IgD-negative memory B cell (primary cell): Measurements from ENCODE around the gene ZNF750. TPM values are rescaled to one million over a fixed set of nuclear protein-coding genes. Genes with fewer than 3 reads are reported as not detected.

Experiments used
- H3K27ac Mint-ChIP-seq, 3 donors: one replicate each; pipeline ENCODE4 v1.8.0; 2020 to 2022; ENCODE audit warnings: mild to moderate bottlenecking in 3 of 3, mixed read lengths in 3 of 3, moderate library complexity in 1 of 3
- H3K27me3 Mint-ChIP-seq: one replicate; pipeline ENCODE4 v1.8.0; 2021; ENCODE audit warnings: mixed read lengths
- H3K36me3 Mint-ChIP-seq: one replicate; pipeline ENCODE4 v1.8.0; 2020; ENCODE audit warnings: mild to moderate bottlenecking, mixed read lengths
- H3K4me1 Mint-ChIP-seq, 3 donors: one replicate each; pipeline ENCODE4 v1.8.0; 2020 to 2022; ENCODE audit warnings: mixed read lengths in 3 of 3, mild to moderate bottlenecking in 1 of 3
- H3K4me3 Mint-ChIP-seq, 4 donors: one replicate each; pipeline ENCODE4 v1.8.0; 2020 to 2022; ENCODE audit warnings: mild to moderate bottlenecking in 4 of 4, mixed read lengths in 4 of 4, moderate library complexity in 3 of 4
- H3K9me3 Mint-ChIP-seq, 3 donors: one replicate each; pipeline ENCODE4 v1.8.0; 2020 to 2021; ENCODE audit warnings: mixed read lengths in 3 of 3, mild to moderate bottlenecking in 1 of 3
- polyA plus RNA-seq: library from polyadenylated mRNA; unstranded; fragments of 300-500 nt; fragmentation: Illumina TruSeq; gene quantifications from one replicate; pipeline ENCODE4 v1.2.3, GENCODE V29; 2021

ZNF750 gene
- polyA plus RNA-seq, 1 donor from 2014 or later, result not detected

DNA sequence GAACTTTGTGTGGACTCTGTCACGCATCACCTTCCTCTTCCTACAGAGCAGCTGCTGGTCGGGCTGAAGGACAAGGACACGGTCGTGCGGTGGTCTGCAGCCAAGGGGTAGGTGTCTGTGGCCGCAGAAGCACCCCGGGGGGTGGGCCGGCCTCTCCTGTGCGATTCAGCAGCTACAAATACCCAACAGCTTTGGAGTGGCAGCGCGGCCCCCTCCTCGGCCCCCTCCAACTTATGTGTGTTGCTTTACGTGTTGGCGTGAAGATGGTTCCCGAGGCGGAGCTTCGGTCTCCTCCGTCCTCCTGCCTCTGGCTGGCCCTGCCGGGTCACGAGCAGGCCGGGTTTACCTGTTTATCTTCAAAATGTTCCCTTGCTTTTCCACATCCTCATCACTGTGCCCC, 32.3 kb downstream of the ZNF750 start:
- no peaks in the 10 kb centered on the region for H3K9me3 Mint-ChIP-seq
- no peak overlapping the region for H3K27ac Mint-ChIP-seq

DNA sequence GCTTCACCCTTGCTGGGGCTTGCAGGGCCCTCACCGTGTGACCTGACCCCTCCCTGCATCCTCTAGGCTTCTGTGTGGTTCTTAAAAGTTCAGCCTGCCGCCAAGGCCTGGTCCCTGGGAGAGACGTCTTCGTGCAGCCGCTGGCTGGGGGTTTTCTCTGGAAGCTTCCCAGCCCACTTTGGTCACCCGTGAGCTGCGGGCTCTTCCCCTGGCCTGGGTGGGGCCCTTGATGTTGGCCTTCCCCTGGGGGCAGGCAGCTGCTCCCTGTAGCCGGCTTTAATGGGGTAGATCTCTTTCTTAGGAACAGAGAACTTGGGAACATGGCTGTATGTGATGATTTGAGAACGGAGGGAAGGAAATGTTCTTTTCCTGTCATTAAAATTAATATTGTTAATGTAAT, 32.7 kb downstream of the ZNF750 start:
- Mint-ChIP-seq H3K27me3 (no peaks in the 10 kb centered on the region), H3K4me1 (peaks cover 0 to 3% (median 0%) of the 10 kb centered on the region in 3 donors), H3K9me3 (no peaks in the 10 kb centered on the region), H3K36me3 (peaks cover 3% of the 10 kb centered on the region), H3K4me3 (no peak overlapping the region), H3K27ac (no peak overlapping the region)

More for the DNA sequence above, 32.3 kb downstream of the ZNF750 start:
- Mint-ChIP-seq H3K4me1 (no peaks in the 10 kb centered on the region), H3K27me3 (no peaks in the 10 kb centered on the region), H3K4me3 (no peak overlapping the region), H3K36me3 (peaks cover 2% of the 10 kb centered on the region)

DNA sequence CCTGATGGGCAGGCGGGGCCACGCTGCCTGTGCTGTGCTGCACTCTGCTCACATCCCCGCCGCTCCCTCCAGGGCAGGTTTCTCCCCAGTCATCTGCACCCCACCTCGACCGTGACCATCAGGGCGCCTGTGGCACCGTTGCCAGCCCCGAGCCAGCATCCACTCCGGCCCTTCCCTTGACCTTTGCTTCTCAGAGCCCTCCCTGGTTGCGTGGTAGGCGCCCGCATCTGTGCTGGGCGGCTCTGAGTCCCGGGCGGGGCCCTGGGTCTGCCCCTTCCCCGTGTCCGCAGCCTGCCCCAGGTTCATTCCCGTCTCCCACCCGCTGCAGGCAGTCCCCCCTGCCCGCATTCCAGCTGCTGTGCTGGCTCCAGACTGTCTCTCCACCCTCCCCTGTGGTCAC, 33.2 kb downstream of the ZNF750 start:
- Mint-ChIP-seq H3K27ac (no peak overlapping the region), H3K36me3 (peaks cover 5% of the 10 kb centered on the region), H3K4me1 (peaks cover 0 to 3% (median 0%) of the 10 kb centered on the region in 3 donors), H3K4me3 (no peak overlapping the region), H3K27me3 (no peaks in the 10 kb centered on the region), H3K9me3 (no peaks in the 10 kb centered on the region)

DNA sequence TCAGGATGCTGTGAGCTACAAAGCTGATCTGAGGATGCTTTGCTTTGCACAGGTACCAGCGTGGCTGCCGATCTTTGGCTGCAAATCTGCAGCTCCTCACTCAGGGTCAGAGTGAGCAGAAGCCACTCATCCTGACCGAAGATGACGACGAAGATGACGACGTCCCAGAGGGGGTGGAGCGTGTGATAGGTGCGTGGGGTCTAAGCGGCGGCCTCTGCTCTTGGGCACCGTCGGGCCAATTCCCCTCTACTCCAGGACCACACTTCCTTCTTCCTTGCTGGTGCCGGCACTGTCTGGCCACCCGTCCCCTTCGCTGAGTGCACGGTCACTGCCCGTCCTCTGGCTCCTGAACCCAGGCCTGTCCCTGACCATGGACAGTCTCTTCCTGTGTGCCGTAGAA, 34.0 kb downstream of the ZNF750 start:
- Mint-ChIP-seq H3K4me3 (no peak overlapping the region), H3K9me3 (peaks cover 0 to 3% (median 3%) of the 10 kb centered on the region in 3 donors), H3K4me1 (peaks cover 0 to 7% (median 3%) of the 10 kb centered on the region in 3 donors), H3K36me3 (peaks cover 5% of the 10 kb centered on the region), H3K27me3 (no peaks in the 10 kb centered on the region), H3K27ac (peak overlapping the region in 1 of 3 donors; percentile 83)

DNA sequence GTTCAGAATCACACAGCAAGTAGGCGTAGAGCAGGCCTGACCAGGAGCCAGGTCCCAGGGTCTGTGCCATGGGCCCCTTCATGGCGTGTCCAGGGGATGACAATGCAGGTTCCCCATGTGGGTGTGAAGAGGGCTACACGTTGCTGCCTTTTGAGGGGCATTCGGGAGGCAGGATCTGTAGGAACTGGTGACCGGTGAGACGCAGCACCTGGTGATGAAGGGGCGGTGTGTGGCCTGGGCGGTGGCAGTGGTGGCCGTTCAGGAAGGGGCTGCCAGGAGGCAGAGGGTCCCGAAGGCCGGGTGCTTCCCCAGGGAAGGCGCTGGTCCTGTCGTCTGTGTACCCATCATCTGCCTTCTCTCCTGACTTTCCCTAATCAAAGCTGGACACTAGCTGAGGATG, 34.6 kb downstream of the ZNF750 start:
- Mint-ChIP-seq H3K4me3 (no peak overlapping the region), H3K27ac (no peak overlapping the region), H3K27me3 (no peaks in the 10 kb centered on the region)

DNA sequence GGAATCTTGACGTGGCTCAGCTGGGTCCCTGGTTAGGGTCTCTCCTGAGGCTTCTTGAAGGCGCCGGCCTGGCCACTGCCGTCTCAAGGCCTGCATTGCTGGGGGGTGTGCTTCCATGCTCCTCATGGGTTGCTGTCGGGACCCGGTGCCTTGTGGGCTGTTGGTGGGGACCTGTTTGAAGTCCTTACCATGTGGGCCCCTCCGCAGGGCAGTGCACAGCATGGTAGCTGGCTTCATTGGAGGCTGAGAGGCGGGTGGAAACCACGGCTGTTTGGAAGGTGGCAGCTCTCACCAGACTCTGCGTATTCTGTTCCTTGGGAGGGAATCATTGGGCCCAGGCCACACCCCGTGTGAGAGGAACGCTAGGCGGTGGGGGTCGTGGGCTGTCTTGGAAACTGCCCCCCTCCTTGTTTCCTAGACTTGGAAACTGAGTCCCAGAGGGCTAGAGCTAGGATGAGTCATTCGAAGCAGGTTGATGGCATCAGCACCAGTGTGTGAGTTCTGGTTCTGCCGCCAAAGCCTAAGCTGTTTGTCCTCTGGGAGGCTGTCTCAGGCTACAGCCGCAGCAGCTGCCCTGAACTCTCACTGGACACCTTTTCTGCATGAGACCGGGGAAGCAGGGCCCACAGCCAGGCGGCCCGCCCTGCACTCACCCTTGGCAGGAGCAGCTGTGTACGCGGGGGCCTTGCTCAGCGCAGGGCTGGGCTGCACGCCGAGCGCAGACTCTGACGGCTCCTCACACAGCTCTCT, 35.2 kb downstream of the ZNF750 start:
- peaks cover 9% of the 10 kb centered on the region for H3K36me3 Mint-ChIP-seq
- H3K4me1 Mint-ChIP-seq, result peaks cover 0 to 7% (median 3%) of the 10 kb centered on the region in 3 donors
- H3K4me3 Mint-ChIP-seq, result no peak overlapping the region
- peaks cover 0 to 3% (median 3%) of the 10 kb centered on the region in 3 donors for H3K9me3 Mint-ChIP-seq
- H3K27me3 Mint-ChIP-seq, result no peaks in the 10 kb centered on the region
- no peak overlapping the region for H3K27ac Mint-ChIP-seq

More for the DNA sequence above, 34.6 kb downstream of the ZNF750 start:
- Mint-ChIP-seq H3K36me3 (peaks cover 5% of the 10 kb centered on the region), H3K9me3 (peaks cover 0 to 3% (median 3%) of the 10 kb centered on the region in 3 donors), H3K4me1 (peaks cover 0 to 7% (median 3%) of the 10 kb centered on the region in 3 donors)

DNA sequence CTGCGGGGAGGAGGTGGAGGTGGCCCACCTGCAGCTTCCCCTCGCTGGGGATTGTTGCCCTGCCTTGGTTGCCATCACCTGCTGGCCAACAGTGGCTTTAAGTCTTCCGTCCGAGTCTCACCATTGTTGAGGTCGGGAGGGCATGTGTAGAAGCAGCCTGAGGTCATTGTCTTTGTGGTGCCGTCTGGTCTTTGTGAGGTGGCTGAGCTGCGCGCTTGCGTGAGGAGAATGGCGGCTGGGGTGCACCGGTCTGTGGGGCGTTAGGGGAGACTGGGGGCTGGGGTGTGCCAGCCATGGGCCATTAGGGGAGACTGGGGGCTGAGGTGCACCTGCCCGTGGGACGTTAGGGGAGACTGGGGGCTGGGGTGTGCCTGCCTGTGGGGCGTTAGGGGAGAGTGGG, 36.2 kb downstream of the ZNF750 start:
- H3K9me3 Mint-ChIP-seq, result peaks cover 0 to 3% (median 3%) of the 10 kb centered on the region in 3 donors
- no peaks in the 10 kb centered on the region for H3K27me3 Mint-ChIP-seq
- peaks cover 9% of the 10 kb centered on the region for H3K36me3 Mint-ChIP-seq
- no peak overlapping the region for H3K27ac Mint-ChIP-seq
- H3K4me1 Mint-ChIP-seq, result peaks cover 0 to 7% (median 3%) of the 10 kb centered on the region in 3 donors
- no peak overlapping the region for H3K4me3 Mint-ChIP-seq

DNA sequence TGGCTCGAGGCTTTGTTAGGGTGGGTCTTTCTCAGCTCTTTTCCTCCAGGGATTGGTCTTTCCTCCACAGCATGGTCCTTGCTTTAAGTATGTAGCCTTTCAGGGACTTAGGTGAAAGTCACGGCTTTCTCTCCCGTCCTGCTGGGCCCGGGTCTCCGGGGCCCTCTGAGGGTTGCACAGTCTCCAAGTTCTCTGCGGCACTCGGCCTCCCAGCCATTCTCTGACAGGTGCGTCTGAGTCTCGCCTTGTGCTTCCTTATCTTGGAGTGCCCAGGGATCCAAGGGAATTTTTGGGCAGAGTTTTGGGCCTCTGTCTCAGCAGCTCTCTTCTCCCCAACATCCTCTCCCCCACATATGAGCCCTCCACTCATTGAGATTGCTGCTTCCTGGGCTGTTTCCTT, 36.6 kb downstream of the ZNF750 start:
- Mint-ChIP-seq H3K27ac (no peak overlapping the region), H3K27me3 (no peaks in the 10 kb centered on the region), H3K9me3 (peaks cover 0 to 3% (median 3%) of the 10 kb centered on the region in 3 donors), H3K4me3 (no peak overlapping the region), H3K36me3 (peaks cover 9% of the 10 kb centered on the region), H3K4me1 (peaks cover 0 to 7% (median 3%) of the 10 kb centered on the region in 3 donors)

DNA sequence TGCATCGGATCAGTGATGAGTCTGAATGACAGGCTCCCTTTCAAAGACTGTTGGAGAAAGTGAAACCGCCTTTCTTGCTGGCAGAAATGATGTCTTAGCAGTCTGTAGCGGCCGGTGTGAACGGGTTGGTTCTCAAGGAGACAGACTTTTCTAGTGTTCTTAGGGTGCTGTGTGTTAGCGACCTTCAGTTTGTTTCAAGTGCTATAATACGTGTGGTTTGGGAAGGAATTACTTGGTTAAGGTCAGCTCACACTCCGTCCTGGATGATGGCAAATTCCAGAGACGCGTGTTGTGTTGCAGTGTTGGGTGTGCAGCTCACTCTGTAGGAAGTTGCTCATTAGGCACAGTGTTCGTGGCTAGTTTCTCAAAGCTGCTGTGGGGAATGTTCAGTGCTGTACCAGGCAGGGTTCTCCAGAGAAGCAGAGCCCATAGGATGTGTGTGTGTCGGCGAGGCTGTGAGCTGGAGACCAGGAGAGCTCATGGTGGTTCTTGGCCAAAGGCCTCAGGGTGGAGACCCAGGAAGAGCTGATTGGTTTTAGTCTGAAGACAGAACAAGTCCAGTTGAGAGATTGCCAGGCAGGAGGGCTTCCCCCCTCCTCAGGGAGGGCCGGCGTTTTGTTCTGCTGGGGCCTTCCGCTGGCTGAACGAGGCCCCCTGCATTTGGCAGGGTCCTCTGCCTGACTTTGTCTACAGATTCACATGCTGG, 37.6 kb downstream of the ZNF750 start:
- no peak overlapping the region for H3K27ac Mint-ChIP-seq
- H3K9me3 Mint-ChIP-seq, result peaks cover 0 to 3% (median 3%) of the 10 kb centered on the region in 3 donors
- peaks cover 9% of the 10 kb centered on the region for H3K36me3 Mint-ChIP-seq

DNA sequence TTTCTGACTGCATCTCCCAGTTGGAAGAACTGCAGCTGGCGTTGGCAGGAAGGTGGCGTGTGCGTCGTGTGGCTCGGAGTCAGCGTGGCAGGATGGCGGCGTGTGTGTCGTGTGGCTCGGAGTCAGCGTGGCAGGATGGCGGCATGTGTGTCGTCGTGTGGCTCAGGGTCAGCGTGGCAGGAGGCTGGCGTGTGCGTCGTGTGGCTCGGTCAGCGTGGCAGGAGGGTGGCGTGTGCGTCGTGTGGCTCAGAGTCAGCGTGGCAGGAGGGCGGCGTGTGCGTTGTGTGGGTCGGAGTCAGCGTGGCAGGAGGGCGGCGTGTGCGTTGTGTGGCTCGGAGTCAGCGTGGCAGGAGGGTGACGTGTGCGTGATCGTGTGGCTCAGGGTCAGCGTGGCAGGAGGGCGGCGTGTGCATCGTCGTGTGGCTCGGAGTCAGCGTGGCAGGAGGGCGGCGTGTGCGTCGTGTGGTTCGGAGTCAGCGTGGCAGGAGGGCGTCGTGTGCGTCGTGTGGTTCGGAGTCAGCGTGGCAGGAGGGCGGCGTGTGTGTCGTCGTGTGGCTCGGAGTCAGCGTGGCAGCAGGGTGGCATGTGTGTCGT, 38.3 kb downstream of the ZNF750 start:
- H3K4me1 Mint-ChIP-seq, result peaks cover 0 to 7% (median 3%) of the 10 kb centered on the region in 3 donors

More for the DNA sequence above, 37.6 kb downstream of the ZNF750 start:
- no peaks in the 10 kb centered on the region for H3K27me3 Mint-ChIP-seq
- no peak overlapping the region for H3K4me3 Mint-ChIP-seq
- H3K4me1 Mint-ChIP-seq, result peaks cover 0 to 7% (median 3%) of the 10 kb centered on the region in 3 donors

DNA sequence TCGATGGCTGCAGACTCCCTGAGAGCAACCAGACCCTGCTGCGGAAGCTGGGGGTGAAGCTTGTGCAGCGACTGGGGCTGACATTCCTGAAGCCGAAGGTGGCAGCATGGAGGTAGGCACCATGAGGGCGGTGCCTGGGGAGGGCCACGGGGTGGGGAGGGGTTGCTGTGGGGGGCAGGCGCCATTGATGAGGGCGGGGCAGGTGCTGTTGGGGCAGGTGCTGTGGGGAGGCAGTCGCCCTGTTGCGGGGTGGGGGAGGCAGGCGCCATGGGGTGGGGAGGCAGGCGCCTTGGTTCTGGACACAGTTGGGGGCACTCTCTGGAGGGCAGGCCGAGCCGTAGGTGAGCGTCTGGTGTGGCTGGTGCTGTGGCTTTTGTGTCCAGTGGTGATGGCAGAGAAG, 38.9 kb downstream of the ZNF750 start:
- H3K9me3 Mint-ChIP-seq, result peaks cover 0 to 3% (median 3%) of the 10 kb centered on the region in 3 donors
- no peaks in the 10 kb centered on the region for H3K27me3 Mint-ChIP-seq
- no peak overlapping the region for H3K27ac Mint-ChIP-seq
- H3K4me1 Mint-ChIP-seq, result peaks cover 0 to 7% (median 3%) of the 10 kb centered on the region in 3 donors
- H3K36me3 Mint-ChIP-seq, result peaks cover 9% of the 10 kb centered on the region
- H3K4me3 Mint-ChIP-seq, result no peak overlapping the region

More for the DNA sequence above, 38.3 kb downstream of the ZNF750 start:
- no peak overlapping the region for H3K4me3 Mint-ChIP-seq
- peaks cover 0 to 3% (median 3%) of the 10 kb centered on the region in 3 donors for H3K9me3 Mint-ChIP-seq
- peaks cover 9% of the 10 kb centered on the region for H3K36me3 Mint-ChIP-seq
- H3K27ac Mint-ChIP-seq, result no peak overlapping the region
- no peaks in the 10 kb centered on the region for H3K27me3 Mint-ChIP-seq

DNA sequence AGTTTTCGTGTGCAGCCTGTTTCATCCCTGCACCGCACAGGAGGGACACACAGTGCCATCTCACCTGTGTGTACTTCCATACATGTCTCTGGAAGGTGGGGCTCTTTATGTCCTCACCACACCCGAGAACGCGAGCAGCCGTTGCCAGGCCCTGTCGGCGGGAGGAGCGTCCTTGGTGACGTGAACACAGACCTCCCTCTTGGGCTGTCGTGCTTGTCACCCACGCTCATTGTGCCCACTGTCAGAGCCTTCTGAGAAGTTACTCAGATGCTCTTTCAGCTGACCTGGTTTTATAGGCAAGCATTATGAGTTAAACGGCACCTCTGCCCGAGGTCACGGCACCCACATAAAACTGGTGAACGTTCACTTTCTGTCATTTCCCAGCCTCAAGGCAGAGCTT, 40.2 kb downstream of the ZNF750 start:
- peaks cover 0 to 3% (median 3%) of the 10 kb centered on the region in 3 donors for H3K9me3 Mint-ChIP-seq
- H3K27ac Mint-ChIP-seq, result no peak overlapping the region
- no peaks in the 10 kb centered on the region for H3K27me3 Mint-ChIP-seq
- no peak overlapping the region for H3K4me3 Mint-ChIP-seq
- H3K36me3 Mint-ChIP-seq, result peaks cover 9% of the 10 kb centered on the region
- peaks cover 0 to 7% (median 3%) of the 10 kb centered on the region in 3 donors for H3K4me1 Mint-ChIP-seq

DNA sequence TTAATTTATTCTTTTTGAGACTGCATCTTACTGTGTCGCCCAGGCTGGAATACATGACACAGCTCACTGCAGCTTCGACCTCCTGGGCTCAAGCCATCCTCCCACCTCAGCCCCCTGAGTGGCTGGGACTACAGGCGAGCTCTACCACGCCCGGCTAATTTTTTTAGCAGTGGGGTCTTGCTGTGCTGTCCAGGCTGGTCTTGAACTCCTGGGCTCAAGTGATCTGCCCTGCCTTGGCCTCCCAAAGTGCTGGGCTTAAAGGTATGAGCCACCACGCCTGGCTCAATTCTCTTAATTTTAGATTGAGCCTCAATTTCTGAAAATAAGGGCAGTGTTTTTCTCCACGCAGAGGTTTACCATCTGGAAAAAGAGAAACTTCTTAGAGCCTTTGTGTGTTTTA, 41.1 kb downstream of the ZNF750 start:
- Mint-ChIP-seq H3K4me1 (peaks cover 0 to 7% (median 3%) of the 10 kb centered on the region in 3 donors), H3K36me3 (peaks cover 9% of the 10 kb centered on the region), H3K27ac (no peak overlapping the region), H3K4me3 (no peak overlapping the region), H3K27me3 (no peaks in the 10 kb centered on the region), H3K9me3 (peaks cover 0 to 3% (median 3%) of the 10 kb centered on the region in 3 donors)

DNA sequence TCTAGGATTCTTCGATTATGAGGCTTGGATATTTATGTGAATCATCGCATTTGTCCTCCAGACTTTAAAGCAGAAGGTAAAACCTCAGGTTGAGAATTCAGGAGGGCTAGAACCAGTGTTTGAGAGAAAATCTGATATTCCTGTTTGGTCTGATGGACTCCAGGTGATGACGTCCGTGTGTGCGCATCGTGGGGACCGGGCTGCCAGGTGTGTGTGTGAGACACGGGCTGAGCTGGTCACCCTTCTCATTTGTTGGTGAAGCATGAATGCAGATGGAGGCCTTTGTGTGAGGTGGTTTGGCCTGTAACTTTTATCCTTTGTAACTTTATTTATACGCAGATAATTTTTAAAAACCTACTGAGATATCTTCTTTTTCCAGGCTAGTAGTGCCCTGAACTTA, 42.8 kb downstream of the ZNF750 start:
- Mint-ChIP-seq H3K27ac (no peak overlapping the region), H3K4me1 (peaks cover 0 to 6% (median 3%) of the 10 kb centered on the region in 3 donors)

DNA sequence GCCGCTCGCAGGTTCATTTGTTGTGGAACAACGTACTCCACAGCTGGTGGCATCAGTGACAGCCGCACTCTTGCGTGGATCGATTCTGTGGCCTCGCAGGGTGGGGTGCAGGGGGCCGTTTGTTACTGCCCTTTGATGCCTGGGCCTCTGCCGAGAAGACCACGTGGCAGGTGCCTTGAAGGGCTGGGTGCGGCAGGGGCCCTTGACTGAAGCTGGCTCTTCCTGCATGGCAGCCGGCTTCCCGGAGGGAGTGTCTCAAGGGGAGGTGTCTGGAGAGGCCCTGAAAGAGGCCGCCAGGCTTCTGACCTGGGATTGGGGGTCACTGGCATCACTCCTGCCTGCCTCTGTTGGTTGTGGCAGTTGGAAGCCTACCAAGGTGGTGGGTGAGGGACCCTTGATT, 44.2 kb downstream of the ZNF750 start:
- Mint-ChIP-seq H3K4me1 (peaks cover 0 to 3% (median 0%) of the 10 kb centered on the region in 3 donors), H3K27me3 (no peaks in the 10 kb centered on the region), H3K27ac (no peak overlapping the region), H3K9me3 (no peaks in the 10 kb centered on the region), H3K4me3 (no peak overlapping the region), H3K36me3 (peaks cover 4% of the 10 kb centered on the region)

More for the DNA sequence above, 42.8 kb downstream of the ZNF750 start:
- Mint-ChIP-seq H3K36me3 (peaks cover 6% of the 10 kb centered on the region), H3K27me3 (no peaks in the 10 kb centered on the region), H3K9me3 (peaks cover 0 to 3% (median 3%) of the 10 kb centered on the region in 3 donors), H3K4me3 (no peak overlapping the region)
